HG03039 (cell line): Measurements from ENCODE around the gene CCSER1.
"Not testable (repeated sequence)": the region's sequence is repeated elsewhere in the genome, so short reads cannot be mapped to it uniquely, and the experiment has no call there.

ENCODE experiments used
- ATAC-seq: cut with Tn5 transposase; IDR thresholded peaks from one replicate; pipeline ENCODE4 v1.9.1; 2021; ENCODE audit warnings: mild to moderate bottlenecking, moderate library complexity; ENCODE audit not compliant: unreplicated experiment

CCSER1 gene

DNA sequence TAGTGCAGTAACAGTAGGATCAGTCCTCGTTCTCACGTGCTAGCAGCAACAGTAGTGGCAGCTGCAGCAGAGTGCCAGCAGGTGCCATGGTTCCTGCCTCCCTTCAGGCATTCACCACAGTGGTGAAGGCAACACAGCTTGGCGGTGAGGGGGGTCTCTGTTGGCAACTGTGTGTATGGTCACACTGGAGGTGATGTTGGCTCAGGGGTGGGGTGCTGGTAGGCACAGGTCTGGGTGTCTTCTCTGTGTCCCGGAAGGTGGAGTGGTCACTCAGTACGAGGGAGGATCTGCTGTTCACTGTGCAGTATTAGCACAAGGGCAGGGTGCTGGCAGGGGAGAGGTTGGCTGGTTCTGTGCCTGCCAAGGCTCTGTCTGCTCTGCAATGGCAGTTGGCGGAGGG is 671.8 kb downstream of the CCSER1 start:
- no peak for ATAC-seq

DNA sequence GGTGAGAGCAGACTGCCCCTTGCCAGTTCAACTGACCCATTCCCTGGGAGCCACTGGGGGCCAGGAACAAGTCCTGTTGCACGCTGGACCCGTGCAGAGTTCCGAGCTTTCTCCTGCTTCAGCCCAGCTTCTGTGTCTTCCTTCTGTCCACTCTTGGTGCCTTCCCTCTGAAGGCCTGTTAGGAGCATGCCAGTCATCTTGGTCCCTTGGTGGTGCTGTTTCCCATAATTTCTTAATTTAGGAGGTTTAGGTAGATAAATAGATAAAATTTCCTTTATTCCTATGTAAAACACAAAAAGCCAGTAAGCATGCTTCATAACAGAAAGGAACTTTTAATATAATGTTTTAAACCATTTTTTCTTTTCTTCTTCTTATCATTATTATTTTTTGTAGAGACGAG is 672.7 kb downstream of the CCSER1 start:
- ATAC-seq: no peak

GRCh38 chr4:90815569-90815968 is 688.4 kb downstream of the CCSER1 start:
- no peak for ATAC-seq

DNA sequence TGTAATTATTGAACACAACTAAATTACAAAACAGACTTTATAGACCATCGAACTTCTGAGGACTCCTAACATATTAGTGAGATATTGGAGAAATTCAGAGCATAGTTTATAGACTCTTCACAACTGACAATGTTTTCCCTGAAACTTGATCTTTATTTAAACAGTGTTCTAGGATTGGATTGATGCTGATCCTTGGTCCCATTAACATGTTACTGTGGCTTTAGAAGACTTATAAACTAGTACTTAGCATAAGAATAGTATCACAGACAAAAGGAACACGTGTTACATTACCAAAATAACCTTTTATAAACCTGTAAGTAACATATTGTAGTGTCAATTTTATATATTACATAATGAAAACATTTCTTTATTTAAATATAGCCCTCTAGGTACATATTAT is 689.6 kb downstream of the CCSER1 start:
- no peak for ATAC-seq

GRCh38 chr4:90824266-90825150 is 697.3 kb downstream of the CCSER1 start:
- ATAC-seq: no peak

- ATAC-seq: no peak
These were observed 698.7 kb downstream of the CCSER1 start for GRCh38 chr4:90825849-90826248.

- no peak for ATAC-seq
These were observed 706.5 kb downstream of the CCSER1 start for GRCh38 chr4:90833706-90834105.

DNA sequence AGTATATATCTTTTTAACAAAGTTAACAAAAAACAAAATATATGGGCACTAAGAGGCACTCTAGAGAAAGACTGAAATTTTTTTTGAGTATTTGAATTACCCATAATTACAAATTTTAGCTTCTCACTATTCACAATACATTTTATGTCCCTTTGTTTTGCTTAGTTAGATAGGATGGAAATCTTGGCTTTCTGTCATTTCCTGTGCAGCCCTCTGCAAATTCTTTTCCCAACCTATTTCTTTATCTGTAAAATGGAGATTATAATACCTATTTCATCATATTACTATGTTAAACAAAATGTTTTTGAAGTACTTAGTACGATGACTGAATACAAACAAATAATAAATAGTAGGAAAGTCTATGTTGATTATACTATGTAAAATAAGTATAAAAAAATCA is 710.0 kb downstream of the CCSER1 start:
- ATAC-seq: no peak

- ATAC-seq: not testable (repeated sequence)
These were observed 711.7 kb downstream of the CCSER1 start for GRCh38 chr4:90838859-90839258.

- no peak for ATAC-seq
These were observed 713.1 kb downstream of the CCSER1 start for GRCh38 chr4:90840291-90840690.

- ATAC-seq: no peak
These were observed 713.6 kb downstream of the CCSER1 start for GRCh38 chr4:90840828-90841227.

GRCh38 chr4:90841676-90842075 is 714.5 kb downstream of the CCSER1 start:
- no peak for ATAC-seq

GRCh38 chr4:90842960-90843359 is 715.8 kb downstream of the CCSER1 start:
- peak; percentile 97 for ATAC-seq

- no peak for ATAC-seq
These were observed 717.0 kb downstream of the CCSER1 start for GRCh38 chr4:90844241-90844640.

DNA sequence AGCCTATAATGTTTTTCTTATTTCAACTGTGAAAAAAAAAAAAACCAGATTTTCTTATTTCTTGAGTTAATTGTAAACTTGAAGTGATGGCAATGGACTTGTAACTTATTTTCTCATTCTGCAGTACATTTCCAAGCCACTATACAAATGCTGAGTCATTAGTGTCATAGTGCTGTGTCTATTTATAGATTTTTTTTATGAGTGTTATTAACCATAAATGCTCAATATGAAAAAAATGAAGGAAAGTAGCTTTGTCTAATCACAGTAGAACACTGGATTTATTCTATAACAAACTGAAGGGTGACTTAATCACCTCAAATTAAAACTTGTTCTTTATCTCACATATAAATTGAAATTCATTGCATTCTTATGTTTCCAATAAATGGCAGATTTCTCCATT is 718.6 kb downstream of the CCSER1 start:
- no peak for ATAC-seq

DNA sequence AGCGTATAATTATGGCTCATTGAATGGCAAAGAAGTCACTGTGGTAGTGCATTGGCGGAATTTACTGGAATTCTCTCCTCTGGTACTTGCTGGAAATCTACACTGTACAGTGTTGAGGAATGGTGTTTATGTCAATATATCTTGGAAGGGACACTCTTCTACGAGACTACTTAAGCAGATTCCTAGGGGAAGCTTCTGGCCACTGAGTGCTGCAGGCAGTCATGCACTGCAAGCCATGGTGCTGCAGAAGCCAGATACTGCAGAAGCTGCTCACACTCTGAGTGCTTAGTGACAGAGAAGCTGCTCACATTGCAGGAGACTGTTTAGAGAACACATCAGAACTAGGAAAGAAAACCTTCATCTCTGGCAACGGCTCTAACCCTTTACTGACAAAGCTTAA is 725.0 kb downstream of the CCSER1 start:
- ATAC-seq: no peak

DNA sequence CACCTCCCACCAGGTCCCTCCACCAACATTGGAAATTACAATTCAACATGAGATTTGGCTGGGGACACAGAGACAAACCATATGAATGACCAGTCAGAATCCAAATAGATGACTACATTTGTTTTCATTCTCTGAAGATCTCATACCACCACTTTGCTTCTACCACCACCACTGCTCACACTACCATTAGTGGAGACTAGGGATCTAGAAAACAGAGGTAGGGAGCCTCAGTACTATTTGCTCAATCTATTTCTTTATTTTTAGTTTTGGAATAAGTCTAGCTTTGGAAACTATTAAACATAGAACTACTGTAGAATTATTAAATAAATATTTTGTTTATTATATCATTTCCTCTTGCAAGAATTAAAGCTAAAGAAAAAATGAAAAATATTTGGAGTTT is 727.9 kb downstream of the CCSER1 start:
- ATAC-seq: no peak

DNA sequence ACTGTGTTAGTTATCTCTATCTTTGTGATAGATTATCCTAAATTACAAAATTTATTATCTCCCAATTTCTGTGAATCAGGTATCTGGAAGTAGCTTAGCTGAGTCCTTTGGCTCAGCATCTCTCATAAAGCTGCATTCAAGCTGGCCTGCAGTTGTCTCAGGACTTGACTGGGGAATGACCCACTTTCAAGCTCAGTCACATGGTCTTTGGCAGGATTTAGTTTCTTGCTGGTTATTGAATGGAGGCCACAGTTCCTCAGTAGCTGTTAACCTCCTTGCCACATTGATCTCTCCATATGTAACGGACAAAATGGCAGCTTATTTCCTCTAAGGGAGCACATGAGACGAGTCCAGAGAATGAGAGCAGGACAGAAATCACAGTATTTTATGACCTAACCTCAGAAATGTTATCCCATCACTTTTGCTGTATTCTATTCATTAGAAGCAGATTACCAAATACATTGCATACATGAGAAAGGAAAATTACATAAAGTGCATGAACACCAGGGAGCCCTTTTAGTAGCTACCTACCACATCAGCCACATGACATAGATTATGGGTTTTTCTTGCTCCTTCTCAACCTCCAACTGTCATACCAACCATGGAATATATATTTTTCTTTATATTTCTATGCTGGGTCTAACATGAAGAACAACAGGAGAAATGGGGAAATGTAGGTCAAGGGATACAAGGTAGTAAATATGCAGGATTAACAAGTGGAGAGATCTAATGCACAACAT is 730.1 kb downstream of the CCSER1 start:
- ATAC-seq: no peak

GRCh38 chr4:90875791-90876190 is 748.6 kb downstream of the CCSER1 start:
- no peak for ATAC-seq

DNA sequence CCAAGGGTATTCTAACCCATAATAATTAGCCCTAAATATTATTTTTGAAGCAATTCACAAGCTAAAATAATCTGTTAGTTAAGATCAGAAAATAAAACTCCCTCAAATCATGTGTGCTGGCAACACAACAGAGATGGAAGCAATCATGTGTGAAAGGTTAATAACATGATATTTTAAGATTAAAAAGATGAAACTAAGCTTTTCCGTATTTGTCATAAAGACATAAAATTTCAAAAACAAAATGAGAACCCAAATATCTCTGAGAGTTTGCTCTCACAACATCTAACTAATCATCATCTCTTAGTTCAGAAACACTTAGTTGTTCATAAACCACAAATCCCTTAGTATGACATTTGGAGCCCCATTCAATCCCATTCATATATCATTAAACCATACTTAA is 749.1 kb downstream of the CCSER1 start:
- no peak for ATAC-seq

DNA sequence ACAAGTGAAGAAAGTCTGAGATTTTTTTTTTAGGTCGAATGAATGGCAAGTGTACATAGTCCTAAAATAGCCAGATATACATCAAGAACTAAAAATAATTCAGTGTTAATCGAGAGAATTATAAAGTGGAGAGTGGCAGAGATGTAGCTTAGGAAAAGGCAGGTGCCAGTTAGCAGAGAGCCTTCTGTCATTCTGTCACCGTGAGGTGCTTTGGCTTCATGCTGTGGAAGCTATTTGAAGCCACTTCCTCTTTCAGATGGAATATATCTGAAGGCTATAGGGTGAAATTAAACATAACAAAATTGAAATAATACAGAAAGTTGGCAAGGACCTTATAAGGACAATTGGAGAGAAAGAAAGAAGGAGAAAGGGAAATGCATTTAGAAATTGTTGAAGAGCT is 756.3 kb downstream of the CCSER1 start:
- no peak for ATAC-seq

- ATAC-seq: no peak
These were observed 761.4 kb downstream of the CCSER1 start for GRCh38 chr4:90888571-90888970.
